ENCODE measurements around the gene CADPS2. TPM values are rescaled to one million over a fixed set of nuclear protein-coding genes. Genes with fewer than 3 reads are reported as not detected.
"Not testable (repeated sequence)": the region's sequence is repeated elsewhere in the genome, so short reads cannot be mapped to it uniquely, and the experiment has no call there.

CADPS2 gene
- total RNA-seq, 1 donor from 2014 or later = 27.8 TPM

GRCh38 chr7:122643250-122643649, 243.0 kb downstream of the CADPS2 start:
- no peak for DNase-seq (ENCODE audit: low spot score)
- Mint-ChIP-seq H3K27me3 (ENCODE audit: unreplicated experiment) (peaks cover 2% of the 10 kb centered on the region), H3K4me1 (ENCODE audit: unreplicated experiment) (no peaks in the 10 kb centered on the region)

DNA sequence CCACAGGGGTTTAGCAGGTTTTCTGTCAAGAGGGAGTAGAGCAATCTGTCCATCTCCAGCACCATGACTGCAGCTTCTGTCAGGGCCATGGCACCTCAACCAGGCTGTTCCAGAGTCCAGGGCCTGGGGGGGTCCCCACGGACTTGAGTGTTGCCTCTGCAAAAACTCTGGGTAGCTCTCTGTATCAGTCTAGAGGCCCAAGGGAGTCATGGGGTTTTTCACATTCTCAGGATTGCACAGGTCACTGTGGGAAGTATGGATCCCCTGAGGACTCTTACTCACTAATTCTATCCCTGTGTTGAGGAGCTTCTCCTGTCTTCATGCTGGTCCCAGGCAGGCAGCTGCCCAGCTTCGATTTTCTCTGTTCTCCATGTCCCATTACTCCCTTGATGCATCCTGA, 247.8 kb downstream of the CADPS2 start:
- Mint-ChIP-seq H3K36me3 (ENCODE audit: low read depth, unreplicated experiment) (no peaks in the 10 kb centered on the region), H3K9me3 (ENCODE audit: unreplicated experiment) (no peaks in the 10 kb centered on the region), H3K27me3 (ENCODE audit: unreplicated experiment) (peaks cover 2% of the 10 kb centered on the region), H3K4me1 (ENCODE audit: unreplicated experiment) (no peaks in the 10 kb centered on the region), H3K27ac (ENCODE audit: unreplicated experiment) (no peak overlapping the region), H3K4me3 (ENCODE audit: unreplicated experiment) (no peak overlapping the region)
- TF ChIP-seq, protein P1, sequence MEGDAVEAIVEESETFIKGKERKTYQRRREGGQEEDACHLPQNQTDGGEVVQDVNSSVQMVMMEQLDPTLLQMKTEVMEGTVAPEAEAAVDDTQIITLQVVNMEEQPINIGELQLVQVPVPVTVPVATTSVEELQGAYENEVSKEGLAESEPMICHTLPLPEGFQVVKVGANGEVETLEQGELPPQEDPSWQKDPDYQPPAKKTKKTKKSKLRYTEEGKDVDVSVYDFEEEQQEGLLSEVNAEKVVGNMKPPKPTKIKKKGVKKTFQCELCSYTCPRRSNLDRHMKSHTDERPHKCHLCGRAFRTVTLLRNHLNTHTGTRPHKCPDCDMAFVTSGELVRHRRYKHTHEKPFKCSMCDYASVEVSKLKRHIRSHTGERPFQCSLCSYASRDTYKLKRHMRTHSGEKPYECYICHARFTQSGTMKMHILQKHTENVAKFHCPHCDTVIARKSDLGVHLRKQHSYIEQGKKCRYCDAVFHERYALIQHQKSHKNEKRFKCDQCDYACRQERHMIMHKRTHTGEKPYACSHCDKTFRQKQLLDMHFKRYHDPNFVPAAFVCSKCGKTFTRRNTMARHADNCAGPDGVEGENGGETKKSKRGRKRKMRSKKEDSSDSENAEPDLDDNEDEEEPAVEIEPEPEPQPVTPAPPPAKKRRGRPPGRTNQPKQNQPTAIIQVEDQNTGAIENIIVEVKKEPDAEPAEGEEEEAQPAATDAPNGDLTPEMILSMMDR (IDR thresholded peaks at IDR 0.05; ENCODE audit: unreplicated experiment) = no peak
- DNase-seq (ENCODE audit: low spot score) = no peak

More at GRCh38 chr7:122643250-122643649, 243.0 kb downstream of the CADPS2 start:
- no peak overlapping the region for H3K27ac Mint-ChIP-seq (ENCODE audit: unreplicated experiment)
- TF ChIP-seq, protein P1 (IDR thresholded peaks at IDR 0.05; ENCODE audit: unreplicated experiment) = no peak
- H3K9me3 Mint-ChIP-seq (ENCODE audit: unreplicated experiment) = no peaks in the 10 kb centered on the region
- H3K36me3 Mint-ChIP-seq (ENCODE audit: low read depth, unreplicated experiment) = no peaks in the 10 kb centered on the region
- H3K4me3 Mint-ChIP-seq (ENCODE audit: unreplicated experiment) = no peak overlapping the region

DNA sequence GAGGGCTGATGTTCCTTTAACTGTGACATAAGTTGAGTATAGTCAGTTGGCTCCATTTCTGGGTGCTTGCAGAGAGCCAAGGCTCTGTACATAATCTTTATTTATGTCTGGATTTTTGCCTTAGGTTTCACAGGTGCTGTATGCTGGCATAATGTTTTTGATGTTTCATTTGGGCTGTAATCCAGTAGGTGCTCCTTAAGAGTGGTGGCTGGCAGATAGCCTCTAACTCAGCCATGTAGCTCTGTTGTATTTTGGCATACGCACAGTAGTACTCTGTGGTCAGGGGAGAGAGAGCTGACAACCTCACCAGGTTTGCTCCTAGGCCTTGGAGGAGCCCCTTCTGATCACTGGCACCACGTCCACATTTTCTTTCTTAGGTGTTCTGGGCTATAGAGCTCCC, 248.5 kb downstream of the CADPS2 start:
- no peaks in the 10 kb centered on the region for H3K9me3 Mint-ChIP-seq (ENCODE audit: unreplicated experiment)
- peaks cover 2% of the 10 kb centered on the region for H3K27me3 Mint-ChIP-seq (ENCODE audit: unreplicated experiment)
- TF ChIP-seq, protein P1 (IDR thresholded peaks at IDR 0.05; ENCODE audit: unreplicated experiment) = no peak
- H3K36me3 Mint-ChIP-seq (ENCODE audit: low read depth, unreplicated experiment) = no peaks in the 10 kb centered on the region
- no peak overlapping the region for H3K4me3 Mint-ChIP-seq (ENCODE audit: unreplicated experiment)
- no peak for DNase-seq (ENCODE audit: low spot score)
- H3K27ac Mint-ChIP-seq (ENCODE audit: unreplicated experiment) = no peak overlapping the region
- H3K4me1 Mint-ChIP-seq (ENCODE audit: unreplicated experiment) = no peaks in the 10 kb centered on the region

DNA sequence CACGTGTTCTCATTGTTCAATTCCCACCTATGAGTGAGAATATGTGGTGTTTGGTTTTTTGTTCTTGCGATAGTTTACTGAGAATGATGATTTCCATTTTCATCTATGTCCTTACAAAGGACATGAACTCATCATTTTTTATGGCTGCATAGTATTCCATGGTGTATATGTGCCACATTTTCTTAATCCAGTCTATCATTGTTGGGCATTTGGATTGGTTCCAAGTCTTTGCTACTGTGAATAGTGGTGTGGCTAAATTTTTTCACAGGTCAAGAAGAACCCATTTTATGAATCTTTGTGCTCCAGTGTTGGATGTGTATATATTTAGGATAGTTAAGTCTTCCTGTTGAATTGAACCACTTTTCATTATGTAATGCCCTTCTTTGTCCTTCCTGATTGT, 250.8 kb downstream of the CADPS2 start:
- not testable (repeated sequence) for H3K4me3 Mint-ChIP-seq (ENCODE audit: unreplicated experiment); H3K27me3 Mint-ChIP-seq (ENCODE audit: unreplicated experiment); H3K4me1 Mint-ChIP-seq (ENCODE audit: unreplicated experiment); H3K36me3 Mint-ChIP-seq (ENCODE audit: low read depth, unreplicated experiment); H3K9me3 Mint-ChIP-seq (ENCODE audit: unreplicated experiment); DNase-seq (ENCODE audit: low spot score); H3K27ac Mint-ChIP-seq (ENCODE audit: unreplicated experiment)

DNA sequence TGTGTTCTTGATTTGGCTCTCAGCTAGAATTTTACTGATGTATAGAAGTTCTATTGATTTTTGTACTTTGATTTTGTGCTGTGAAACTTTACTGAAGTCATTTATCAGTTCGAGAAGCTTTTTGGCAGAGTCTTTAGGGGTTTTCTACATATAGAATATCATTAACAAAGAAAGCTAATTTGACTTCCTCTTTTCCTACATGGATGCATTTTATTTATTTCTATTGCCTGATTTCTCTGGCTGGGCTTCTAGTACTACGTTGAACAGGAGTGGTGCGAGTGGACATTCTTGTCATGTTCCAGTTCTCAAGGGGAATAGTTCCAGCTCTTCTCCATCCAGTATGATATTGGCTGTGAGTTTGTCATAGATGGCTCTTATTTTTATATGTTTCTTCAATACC, 252.8 kb downstream of the CADPS2 start:
- H3K4me3 Mint-ChIP-seq (ENCODE audit: unreplicated experiment) = no peak overlapping the region
- H3K27me3 Mint-ChIP-seq (ENCODE audit: unreplicated experiment) = no peaks in the 10 kb centered on the region

More for the DNA sequence above, 252.8 kb downstream of the CADPS2 start:
- H3K4me1 Mint-ChIP-seq (ENCODE audit: unreplicated experiment) = peaks cover 11% of the 10 kb centered on the region
- H3K9me3 Mint-ChIP-seq (ENCODE audit: unreplicated experiment) = no peaks in the 10 kb centered on the region
- H3K36me3 Mint-ChIP-seq (ENCODE audit: low read depth, unreplicated experiment) = no peaks in the 10 kb centered on the region
- TF ChIP-seq, protein P1 (IDR thresholded peaks at IDR 0.05; ENCODE audit: unreplicated experiment) = no peak
- no peak for DNase-seq (ENCODE audit: low spot score)
- no peak overlapping the region for H3K27ac Mint-ChIP-seq (ENCODE audit: unreplicated experiment)
